Activated CD4-positive, alpha-beta memory T cell treated with anti-CD3 and anti-CD28 coated beads for 36 hours (primary cell): ENCODE results near the gene GTF3C1. TPM values are rescaled to one million over a fixed set of nuclear protein-coding genes. Genes with fewer than 3 reads are reported as not detected.

Experiments
- CTCF ChIA-PET: fragments of 350-600 bp; sonication (Branson Sonifier 250); formaldehyde crosslinking; loops from one replicate; lab custom pipeline; 2021; ENCODE audit warnings: antibody characterized with exemption, inconsistent platforms; lab: Charles Lee
- POLR2A ChIA-PET: fragments of 350-600 bp; sonication (Branson Sonifier 250); formaldehyde crosslinking; loops from one replicate; lab custom pipeline; 2021; ENCODE audit warnings: antibody characterized with exemption; lab: Charles Lee
- DNase-seq: peaks from one replicate; pipeline ENCODE4 v3.0.0-alpha.2; 2020
- H3K27ac Mint-ChIP-seq: one replicate; pipeline ENCODE4 v1.8.0; 2021; ENCODE audit warnings: mixed read lengths
- H3K27me3 Mint-ChIP-seq: one replicate; pipeline ENCODE4 v1.8.0; 2021; ENCODE audit warnings: mixed read lengths
- H3K36me3 Mint-ChIP-seq: one replicate; pipeline ENCODE4 v1.8.0; 2021; ENCODE audit warnings: mixed read lengths
- H3K4me1 Mint-ChIP-seq: one replicate; pipeline ENCODE4 v1.8.0; 2021; ENCODE audit warnings: low read depth, mixed read lengths
- H3K4me3 Mint-ChIP-seq: one replicate; pipeline ENCODE4 v1.8.0; 2021; ENCODE audit warnings: mild to moderate bottlenecking, mixed read lengths
- H3K9me3 Mint-ChIP-seq: one replicate; pipeline ENCODE4 v1.8.0; 2021; ENCODE audit warnings: mixed read lengths
- intact Hi-C: fragments of 100-400 bp; cut with micrococcal nuclease; formaldehyde crosslinking; loops from one replicate; pipeline ENCODE4 v1.15.1; 2023
- total RNA-seq, 2 experiments: library from RNA; stranded (reverse); gene quantifications; one replicate each; pipeline ENCODE4 v1.2.3, GENCODE V29; 2021

GTF3C1 gene, protein sequence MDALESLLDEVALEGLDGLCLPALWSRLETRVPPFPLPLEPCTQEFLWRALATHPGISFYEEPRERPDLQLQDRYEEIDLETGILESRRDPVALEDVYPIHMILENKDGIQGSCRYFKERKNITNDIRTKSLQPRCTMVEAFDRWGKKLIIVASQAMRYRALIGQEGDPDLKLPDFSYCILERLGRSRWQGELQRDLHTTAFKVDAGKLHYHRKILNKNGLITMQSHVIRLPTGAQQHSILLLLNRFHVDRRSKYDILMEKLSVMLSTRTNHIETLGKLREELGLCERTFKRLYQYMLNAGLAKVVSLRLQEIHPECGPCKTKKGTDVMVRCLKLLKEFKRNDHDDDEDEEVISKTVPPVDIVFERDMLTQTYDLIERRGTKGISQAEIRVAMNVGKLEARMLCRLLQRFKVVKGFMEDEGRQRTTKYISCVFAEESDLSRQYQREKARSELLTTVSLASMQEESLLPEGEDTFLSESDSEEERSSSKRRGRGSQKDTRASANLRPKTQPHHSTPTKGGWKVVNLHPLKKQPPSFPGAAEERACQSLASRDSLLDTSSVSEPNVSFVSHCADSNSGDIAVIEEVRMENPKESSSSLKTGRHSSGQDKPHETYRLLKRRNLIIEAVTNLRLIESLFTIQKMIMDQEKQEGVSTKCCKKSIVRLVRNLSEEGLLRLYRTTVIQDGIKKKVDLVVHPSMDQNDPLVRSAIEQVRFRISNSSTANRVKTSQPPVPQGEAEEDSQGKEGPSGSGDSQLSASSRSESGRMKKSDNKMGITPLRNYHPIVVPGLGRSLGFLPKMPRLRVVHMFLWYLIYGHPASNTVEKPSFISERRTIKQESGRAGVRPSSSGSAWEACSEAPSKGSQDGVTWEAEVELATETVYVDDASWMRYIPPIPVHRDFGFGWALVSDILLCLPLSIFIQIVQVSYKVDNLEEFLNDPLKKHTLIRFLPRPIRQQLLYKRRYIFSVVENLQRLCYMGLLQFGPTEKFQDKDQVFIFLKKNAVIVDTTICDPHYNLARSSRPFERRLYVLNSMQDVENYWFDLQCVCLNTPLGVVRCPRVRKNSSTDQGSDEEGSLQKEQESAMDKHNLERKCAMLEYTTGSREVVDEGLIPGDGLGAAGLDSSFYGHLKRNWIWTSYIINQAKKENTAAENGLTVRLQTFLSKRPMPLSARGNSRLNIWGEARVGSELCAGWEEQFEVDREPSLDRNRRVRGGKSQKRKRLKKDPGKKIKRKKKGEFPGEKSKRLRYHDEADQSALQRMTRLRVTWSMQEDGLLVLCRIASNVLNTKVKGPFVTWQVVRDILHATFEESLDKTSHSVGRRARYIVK (N-terminal part only)
- 10 to 100 TPM; 50.6 to 52.9 TPM for total RNA-seq

DNA sequence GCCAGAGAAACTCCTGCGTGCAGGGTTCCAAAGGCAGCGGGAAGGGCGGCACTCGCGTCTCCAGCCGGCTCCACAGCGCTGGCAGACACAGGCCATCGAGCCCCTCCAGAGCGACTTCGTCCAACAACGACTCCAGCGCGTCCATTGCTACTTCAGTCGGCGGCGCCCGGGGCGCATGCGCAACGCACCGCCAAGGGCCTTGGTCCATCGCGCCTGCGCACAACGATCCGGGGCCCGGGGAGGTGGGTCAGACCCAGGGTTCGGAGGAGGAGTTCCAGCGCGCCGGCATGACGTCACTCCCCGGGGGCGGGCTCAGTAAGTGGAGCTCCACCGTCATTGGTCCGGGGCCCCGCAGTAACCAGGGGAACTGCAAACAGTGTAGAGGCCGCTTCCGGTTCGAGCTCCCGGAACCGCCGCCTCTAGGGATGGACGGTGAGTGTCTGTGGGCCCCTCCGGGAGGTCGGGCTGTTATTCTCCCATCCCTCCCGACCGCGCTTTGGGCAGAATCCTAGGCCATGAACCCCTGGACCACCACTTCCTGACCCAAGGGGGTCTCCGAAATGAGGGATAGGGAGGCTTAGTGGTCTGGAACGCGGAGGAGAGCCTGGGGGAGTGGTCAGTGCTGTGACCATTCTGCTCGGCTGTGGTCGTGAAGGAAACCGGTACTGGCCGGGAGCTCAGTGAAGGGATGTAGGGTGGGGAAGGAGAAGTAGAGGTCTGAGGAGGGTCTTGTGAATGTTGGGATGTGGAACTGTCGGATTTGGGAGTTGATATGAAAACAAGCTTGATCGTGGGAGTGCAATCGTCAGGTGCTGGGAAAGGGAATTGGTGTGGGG, at the start of gene GTF3C1, which contains the start of gene KATNIP:
Gene GTF3C1, minus strand, starts transcription at position 168 of the 836 bp plus-strand sequence. Its CDS starts 23 bp downstream, at position 145.
Gene KATNIP, plus strand, starts transcription at position 399 of the 836 bp plus-strand sequence. Its CDS starts 27 bp downstream, at position 426.
- H3K4me3 Mint-ChIP-seq = peak within 1 kb of the TSS; percentile 88
- POLR2A ChIA-PET = interaction anchor here (0.6 to 1.4 kb wide), 10 partner anchors 9 to 346 kb away, joined by 3 to 7 read pairs (median 3); partner anchors contain the start of gene KDM8
- H3K27ac Mint-ChIP-seq = peak within 1 kb of the TSS; percentile 74
- DNase-seq = peak; percentile 100
- H3K9me3 Mint-ChIP-seq = no peaks in the 10 kb centered on the region
- CTCF ChIA-PET = interaction anchor here (0.7 kb wide), 1 partner anchor 87 kb away, joined by 3 read pairs; no protein-coding TSS in a partner anchor
- no peaks in the 10 kb centered on the region for H3K27me3 Mint-ChIP-seq
- H3K36me3 Mint-ChIP-seq = peaks cover 6% of the 10 kb centered on the region
- intact Hi-C loops = no loop called here
- peaks cover 33% of the 10 kb centered on the region for H3K4me1 Mint-ChIP-seq

DNA sequence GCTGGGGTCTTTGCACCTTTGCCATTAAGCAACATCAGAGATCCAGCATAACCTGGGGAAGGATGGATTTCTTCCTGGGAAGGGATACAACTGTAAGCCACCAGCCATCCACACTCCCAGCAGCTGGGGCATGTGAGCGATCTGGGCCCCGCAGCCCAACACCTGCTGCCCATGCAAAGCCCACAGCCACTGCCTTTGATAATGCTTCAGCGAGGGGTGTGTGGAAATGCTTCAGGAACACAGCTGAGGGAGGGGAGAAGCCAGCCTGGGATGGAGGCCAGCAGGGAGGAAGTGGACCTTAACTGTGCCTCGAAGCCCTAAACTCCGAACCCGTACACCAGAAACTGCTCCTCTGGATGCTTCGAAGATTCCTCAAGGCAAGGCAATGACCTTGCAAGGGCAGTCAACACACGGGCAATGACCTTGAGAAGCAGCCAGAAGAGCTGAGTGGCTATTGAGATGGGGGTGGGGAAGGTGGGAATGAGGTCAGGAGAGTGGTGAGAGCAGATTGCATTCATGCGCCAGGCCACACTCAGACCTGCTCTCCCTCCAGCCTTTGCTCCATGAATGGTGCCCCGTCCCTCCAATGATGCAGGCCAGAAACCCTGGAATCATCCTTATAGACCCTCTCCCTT, 49.3 kb upstream of the GTF3C1 start:
- ChIA-PET POLR2A (no interaction called here), CTCF (no interaction called here)
- Mint-ChIP-seq H3K27ac (no peak overlapping the region), H3K27me3 (no peaks in the 10 kb centered on the region), H3K4me3 (no peak overlapping the region), H3K9me3 (no peaks in the 10 kb centered on the region), H3K4me1 (no peaks in the 10 kb centered on the region), H3K36me3 (no peaks in the 10 kb centered on the region)
- intact Hi-C loops = no loop called here
- no peak for DNase-seq

DNA sequence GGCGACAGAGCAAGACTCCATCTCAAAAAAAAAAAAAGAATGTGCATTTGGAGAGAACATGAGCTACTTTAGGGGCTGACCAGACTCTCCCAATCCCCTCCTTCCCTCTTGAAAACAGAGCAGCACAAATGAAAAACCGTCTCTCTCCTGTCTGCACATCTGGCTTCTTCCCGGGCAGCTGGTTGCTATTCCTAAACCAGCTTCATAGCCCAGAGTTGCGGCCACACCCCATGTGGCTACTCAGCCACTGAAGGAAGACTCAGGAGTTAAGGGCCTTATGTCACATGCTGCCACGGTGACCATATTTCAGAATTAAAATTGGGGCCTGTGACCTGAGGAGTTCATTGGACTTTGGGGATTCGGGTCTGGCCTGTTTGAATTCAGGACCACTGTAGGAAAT, 48.5 kb upstream of the GTF3C1 start:
- Mint-ChIP-seq H3K9me3 (no peaks in the 10 kb centered on the region), H3K36me3 (no peaks in the 10 kb centered on the region), H3K27ac (no peak overlapping the region), H3K4me1 (no peaks in the 10 kb centered on the region), H3K4me3 (no peak overlapping the region), H3K27me3 (no peaks in the 10 kb centered on the region)
- POLR2A ChIA-PET = no interaction called here
- intact Hi-C loops = no loop called here
- CTCF ChIA-PET = no interaction called here
- no peak for DNase-seq

DNA sequence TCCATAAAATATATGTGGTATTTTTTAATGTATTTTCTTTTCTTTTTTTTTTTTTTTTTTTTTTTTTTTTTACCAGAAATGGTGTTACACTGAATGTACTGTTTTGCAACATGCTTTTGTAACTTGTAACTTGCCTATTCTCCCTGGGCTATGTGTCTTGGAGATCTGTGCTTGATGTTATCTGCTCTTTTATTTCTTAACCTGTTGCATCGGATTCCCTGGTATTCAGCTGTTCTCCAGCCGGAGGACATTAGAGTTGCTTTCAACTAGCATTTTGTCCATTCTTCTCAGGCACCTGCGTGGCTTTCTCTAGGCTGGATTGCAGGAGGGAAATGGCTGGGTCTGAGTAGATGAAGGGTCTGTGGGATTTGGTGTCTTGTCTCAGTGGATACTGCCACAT, 47.6 kb upstream of the GTF3C1 start:
- no peak overlapping the region for H3K27ac Mint-ChIP-seq
- DNase-seq = no peak
- no peak overlapping the region for H3K4me3 Mint-ChIP-seq
- POLR2A ChIA-PET = interaction anchor here (0.6 kb wide), 1 partner anchor 19 kb away, joined by 3 read pairs; no protein-coding TSS in a partner anchor
- H3K27me3 Mint-ChIP-seq = no peaks in the 10 kb centered on the region
- no peaks in the 10 kb centered on the region for H3K9me3 Mint-ChIP-seq
- intact Hi-C loops = no loop called here
- CTCF ChIA-PET = no interaction called here
- no peaks in the 10 kb centered on the region for H3K4me1 Mint-ChIP-seq
- no peaks in the 10 kb centered on the region for H3K36me3 Mint-ChIP-seq

DNA sequence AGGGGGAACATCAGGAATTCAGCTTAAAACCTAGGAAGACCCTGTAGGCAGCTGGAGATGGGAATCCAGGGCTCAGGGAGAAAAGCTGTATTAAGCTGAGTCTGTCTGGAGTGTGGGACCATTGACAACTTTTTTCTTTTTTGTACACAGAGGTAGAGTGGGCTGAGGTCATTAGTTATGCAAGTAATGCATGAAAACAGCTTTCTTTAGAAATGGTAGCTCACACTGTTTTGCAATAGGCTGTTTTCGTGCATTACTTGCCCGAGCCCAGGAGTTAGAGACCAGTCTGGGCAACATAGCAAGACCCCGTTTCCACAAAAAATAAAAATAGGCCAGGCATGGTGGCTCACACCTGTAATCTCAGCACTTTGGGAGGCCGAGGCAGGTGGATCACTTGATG, 46.7 kb upstream of the GTF3C1 start:
- Mint-ChIP-seq H3K27ac (no peak overlapping the region), H3K4me1 (no peaks in the 10 kb centered on the region), H3K36me3 (peaks cover 2% of the 10 kb centered on the region), H3K4me3 (no peak overlapping the region), H3K27me3 (no peaks in the 10 kb centered on the region), H3K9me3 (no peaks in the 10 kb centered on the region)
- intact Hi-C loops = no loop called here
- DNase-seq = no peak
- CTCF ChIA-PET = no interaction called here
- POLR2A ChIA-PET = no interaction called here

DNA sequence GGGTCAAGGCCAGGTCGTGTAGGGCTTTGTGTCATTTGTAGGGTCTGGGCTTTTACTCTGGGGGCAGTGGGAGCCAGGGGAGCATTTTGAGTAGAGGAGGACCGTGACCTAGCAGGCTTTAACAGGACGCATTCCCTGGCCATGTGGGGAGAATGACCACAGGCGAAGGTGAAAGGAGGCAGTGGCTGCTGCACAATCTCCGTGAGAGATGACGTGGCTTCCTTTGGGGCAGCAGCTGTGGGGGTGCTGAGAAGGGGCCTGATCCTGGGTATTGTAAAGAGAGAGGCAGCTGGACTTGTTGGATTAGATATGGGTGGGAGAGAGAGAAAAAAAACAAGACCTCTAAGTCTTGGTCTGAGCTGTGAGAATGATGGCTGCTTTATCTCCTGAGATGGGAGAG, 46.3 kb upstream of the GTF3C1 start:
- no peaks in the 10 kb centered on the region for H3K9me3 Mint-ChIP-seq
- intact Hi-C loops = no loop called here
- no peaks in the 10 kb centered on the region for H3K27me3 Mint-ChIP-seq
- CTCF ChIA-PET = no interaction called here
- H3K4me3 Mint-ChIP-seq = no peak overlapping the region
- DNase-seq = no peak
- H3K4me1 Mint-ChIP-seq = no peaks in the 10 kb centered on the region
- no peak overlapping the region for H3K27ac Mint-ChIP-seq
- H3K36me3 Mint-ChIP-seq = peaks cover 4% of the 10 kb centered on the region
- POLR2A ChIA-PET = no interaction called here

DNA sequence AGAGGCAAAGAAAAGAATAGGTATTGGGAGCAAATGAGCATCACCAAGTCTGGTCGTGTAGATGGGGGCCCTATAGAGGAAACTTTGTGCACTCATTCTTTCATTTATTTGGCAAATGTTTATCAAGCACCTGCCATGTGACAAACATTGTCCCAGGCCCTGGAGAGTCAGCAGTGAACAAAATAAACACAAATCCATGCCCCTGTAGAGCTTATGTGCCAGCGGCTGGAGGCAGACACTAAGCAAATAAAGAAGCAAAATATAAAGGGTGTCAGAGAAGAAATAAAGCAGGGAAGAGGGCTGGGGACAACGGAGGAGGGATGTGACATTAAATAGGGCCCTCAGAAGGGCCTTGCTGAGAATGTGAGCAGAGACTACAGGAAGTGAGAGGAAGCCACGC, 45.8 kb upstream of the GTF3C1 start:
- H3K4me1 Mint-ChIP-seq = no peaks in the 10 kb centered on the region
- peaks cover 4% of the 10 kb centered on the region for H3K36me3 Mint-ChIP-seq
- DNase-seq = no peak
- H3K4me3 Mint-ChIP-seq = no peak overlapping the region
- ChIA-PET POLR2A (no interaction called here), CTCF (no interaction called here)
- no peaks in the 10 kb centered on the region for H3K27me3 Mint-ChIP-seq
- H3K27ac Mint-ChIP-seq = no peak overlapping the region
- intact Hi-C loops = no loop called here
- H3K9me3 Mint-ChIP-seq = no peaks in the 10 kb centered on the region

DNA sequence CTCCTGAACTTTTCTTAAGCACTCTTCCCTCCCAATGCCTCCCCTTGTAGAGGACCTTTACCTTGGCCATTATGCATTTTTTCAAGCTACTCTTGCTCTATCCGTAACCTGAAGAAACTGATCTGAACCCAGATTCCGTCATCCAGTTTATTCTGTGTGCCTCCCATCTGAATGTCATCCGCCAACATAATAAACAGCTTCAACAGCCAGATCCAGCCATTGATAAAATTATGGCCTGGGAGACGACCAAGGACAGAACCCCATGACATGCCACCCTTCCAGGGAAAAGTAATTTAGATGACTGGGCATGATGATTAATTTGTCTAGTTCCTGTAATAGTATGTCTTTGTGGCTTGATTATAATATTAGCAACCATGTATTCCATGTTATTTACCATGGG, 42.1 kb upstream of the GTF3C1 start:
- Mint-ChIP-seq H3K27me3 (no peaks in the 10 kb centered on the region), H3K4me1 (no peaks in the 10 kb centered on the region), H3K27ac (no peak overlapping the region), H3K36me3 (peaks cover 7% of the 10 kb centered on the region), H3K4me3 (no peak overlapping the region), H3K9me3 (no peaks in the 10 kb centered on the region)
- intact Hi-C loops = no loop called here
- CTCF ChIA-PET = no interaction called here
- DNase-seq = no peak
- POLR2A ChIA-PET = no interaction called here

DNA sequence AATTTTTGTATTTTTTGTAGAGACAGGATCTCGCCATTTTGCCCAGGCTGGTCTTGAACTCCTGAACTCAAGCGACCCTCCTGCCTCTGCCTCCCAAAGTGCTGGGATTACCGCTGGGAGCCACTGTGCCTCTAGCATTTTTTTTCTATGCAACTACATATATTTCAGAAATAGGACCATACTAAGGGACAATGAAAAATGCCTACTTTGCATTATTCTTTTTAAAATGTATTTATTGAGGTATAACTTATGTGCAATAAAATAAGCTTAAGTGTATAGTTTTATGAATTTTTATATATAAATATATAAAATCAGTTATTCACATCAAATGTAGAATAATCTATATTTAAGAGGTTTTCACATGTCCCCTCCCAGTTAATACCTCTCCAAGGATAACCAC, 38.3 kb upstream of the GTF3C1 start:
- H3K27me3 Mint-ChIP-seq = no peaks in the 10 kb centered on the region
- ChIA-PET CTCF (no interaction called here), POLR2A (no interaction called here)
- H3K4me3 Mint-ChIP-seq = no peak overlapping the region
- intact Hi-C loops = no loop called here
- DNase-seq = no peak
- peaks cover 13% of the 10 kb centered on the region for H3K36me3 Mint-ChIP-seq
- H3K4me1 Mint-ChIP-seq = no peaks in the 10 kb centered on the region
- no peak overlapping the region for H3K27ac Mint-ChIP-seq
- H3K9me3 Mint-ChIP-seq = no peaks in the 10 kb centered on the region

DNA sequence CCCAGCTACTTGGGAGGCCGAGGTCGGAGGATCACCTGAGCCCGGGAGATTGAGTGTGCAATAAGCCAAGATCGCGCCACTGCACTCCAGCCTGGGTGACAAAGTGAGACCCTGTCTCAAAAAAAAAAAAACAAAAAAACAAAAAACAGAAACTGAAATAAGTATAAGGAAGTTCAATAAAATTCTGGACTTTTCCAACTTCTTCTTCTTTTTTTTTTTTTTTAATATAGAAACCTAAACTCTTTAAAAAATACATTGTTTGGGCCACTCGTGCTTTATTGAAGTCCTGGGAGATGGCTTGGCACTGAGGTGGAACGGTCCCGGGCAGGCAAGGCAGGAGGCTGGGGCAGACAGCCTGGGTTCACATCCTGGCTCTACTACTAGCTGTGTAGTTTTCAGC, 37.0 kb upstream of the GTF3C1 start:
- peaks cover 20% of the 10 kb centered on the region for H3K36me3 Mint-ChIP-seq
- H3K9me3 Mint-ChIP-seq = no peaks in the 10 kb centered on the region
- no peak overlapping the region for H3K4me3 Mint-ChIP-seq
- ChIA-PET POLR2A (no interaction called here), CTCF (interaction anchor here (0.6 kb wide), 1 partner anchor 71 kb away, joined by 4 read pairs; no protein-coding TSS in a partner anchor)
- H3K27ac Mint-ChIP-seq = no peak overlapping the region
- no peaks in the 10 kb centered on the region for H3K27me3 Mint-ChIP-seq
- no peak for DNase-seq
- intact Hi-C loops = no loop called here
- no peaks in the 10 kb centered on the region for H3K4me1 Mint-ChIP-seq

DNA sequence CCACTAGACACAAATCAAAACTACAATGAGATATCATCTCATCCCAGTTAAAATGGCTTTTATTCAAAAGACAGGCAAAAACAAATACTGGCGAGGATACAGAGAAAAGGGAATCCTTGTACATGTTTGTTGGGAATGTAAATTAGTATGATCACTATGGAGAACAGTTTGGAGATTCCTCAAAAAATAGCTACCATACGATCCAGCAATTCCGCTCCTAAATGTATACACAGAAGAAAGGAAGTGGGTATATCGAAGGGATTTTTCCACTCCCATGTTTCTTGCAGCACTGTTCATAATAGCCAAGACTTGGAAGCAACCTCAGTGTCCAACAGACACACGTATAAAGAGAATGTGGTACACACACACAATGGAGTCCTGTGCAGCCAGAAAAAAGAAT, 35.5 kb upstream of the GTF3C1 start:
- Mint-ChIP-seq H3K27me3 (no peaks in the 10 kb centered on the region), H3K4me1 (no peaks in the 10 kb centered on the region), H3K9me3 (no peaks in the 10 kb centered on the region), H3K27ac (no peak overlapping the region), H3K36me3 (peaks cover 20% of the 10 kb centered on the region), H3K4me3 (no peak overlapping the region)
- intact Hi-C loops = no loop called here
- POLR2A ChIA-PET = no interaction called here
- CTCF ChIA-PET = no interaction called here
- no peak for DNase-seq
